ENCODE results near the gene ATG2A. TPM values are rescaled to one million over a fixed set of nuclear protein-coding genes. Genes with fewer than 3 reads are reported as not detected.

Gene ATG2A
- polyA plus RNA-seq, 1 donor (not counting 4 experiments of a cell fraction or from before 2014, with no cell fraction given): 2.4 TPM

DNA sequence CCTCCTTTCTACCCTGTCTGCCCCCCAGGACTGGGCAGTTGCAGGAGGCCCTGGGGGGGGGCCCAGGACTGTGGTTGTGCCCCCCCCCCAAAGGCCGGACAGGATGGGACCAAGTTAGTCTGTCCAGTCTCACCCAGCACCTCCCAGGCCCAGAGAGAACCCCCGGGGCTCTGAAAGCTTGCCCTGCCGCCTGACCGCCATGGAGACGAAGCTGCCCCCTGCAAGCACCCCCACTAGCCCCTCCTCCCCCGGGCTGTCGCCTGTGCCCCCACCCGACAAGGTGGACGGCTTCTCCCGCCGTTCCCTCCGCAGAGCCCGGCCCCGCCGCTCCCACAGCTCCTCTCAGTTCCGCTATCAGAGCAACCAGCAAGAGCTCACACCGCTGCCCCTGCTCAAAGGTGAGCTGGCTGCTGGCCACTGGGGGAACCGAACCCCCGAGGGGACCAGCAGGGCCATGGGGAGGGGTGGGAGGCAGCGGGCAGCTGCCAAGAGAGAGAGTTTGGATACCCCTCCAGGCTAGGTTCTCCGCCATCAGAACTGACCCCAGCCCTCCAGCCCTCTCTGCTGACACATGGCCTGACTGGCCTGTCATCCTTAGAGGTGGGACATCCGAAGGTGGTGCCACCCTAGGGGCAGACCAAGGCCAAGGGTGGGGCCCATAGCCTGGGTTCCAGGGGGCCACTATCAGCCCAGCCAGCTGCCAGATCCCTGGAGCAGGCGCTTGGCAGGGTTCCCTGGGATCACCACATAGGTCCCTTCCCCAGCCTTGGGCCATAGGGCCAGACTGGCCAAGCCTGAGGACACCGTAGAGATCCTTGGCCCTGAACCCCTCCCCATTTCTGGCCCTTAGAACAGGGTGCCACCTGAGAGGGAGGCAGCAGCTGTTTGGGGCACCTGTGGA, 8.8 kb upstream of the ATG2A start:
- Histone ChIP-seq H3K4me3 (ENCODE audit: control insufficient read depth in 2 of 3, extremely low read depth in 1 of 3, insufficient read depth in 2 of 3, low read depth in 1 of 3, low read length in 3 of 3) (peak overlapping the region; percentile 69 to 90 (median 79)), H3K4me2 (ENCODE audit: control insufficient read depth, extremely low read depth, insufficient read depth, low read depth, low read length) (peak overlapping the region; percentile 86), H3K27ac (ENCODE audit: control insufficient read depth, insufficient read depth, low read length) (no peak overlapping the region), H4K20me1 (ENCODE audit: control insufficient read depth, extremely low read depth, insufficient read depth, low read length) (no peaks in the 10 kb centered on the region), H2AFZ (ENCODE audit: control insufficient read depth, low read length) (no peak overlapping the region), H3K27me3 (ENCODE audit: control insufficient read depth, extremely low read depth, insufficient read depth, low read length) (no peaks in the 10 kb centered on the region), H3K9ac (ENCODE audit: control insufficient read depth, extremely low read depth, insufficient read depth, low read length) (peak overlapping the region; percentile 79), H3K9me1 (ENCODE audit: control insufficient read depth, extremely low read depth, insufficient read depth, low read length) (no peaks in the 10 kb centered on the region), H3K36me3 (ENCODE audit: control insufficient read depth in 2 of 2, extremely low read depth in 1 of 2, insufficient read depth in 2 of 2, low read length in 2 of 2) (peaks cover 14 to 17% of the 10 kb centered on the region in 2 experiments), H3K4me1 (ENCODE audit: control insufficient read depth, extremely low read depth, insufficient read depth, low read length) (peaks cover 4% of the 10 kb centered on the region), H3K9me3 (ENCODE audit: control insufficient read depth, low read depth, low read length) (no peaks in the 10 kb centered on the region), H3K79me2 (ENCODE audit: control insufficient read depth, insufficient read depth, low read length) (no peaks in the 10 kb centered on the region)
- dilution Hi-C loops (cut with MboI; ENCODE audit: extremely low pct_ligation_motif_present, low sequenced_read_pairs): no loop called here
- TF ChIP-seq EZH2 (IDR thresholded peaks at IDR 0.05; ENCODE audit: low read length): no peak
- TF ChIP-seq, protein P1, sequence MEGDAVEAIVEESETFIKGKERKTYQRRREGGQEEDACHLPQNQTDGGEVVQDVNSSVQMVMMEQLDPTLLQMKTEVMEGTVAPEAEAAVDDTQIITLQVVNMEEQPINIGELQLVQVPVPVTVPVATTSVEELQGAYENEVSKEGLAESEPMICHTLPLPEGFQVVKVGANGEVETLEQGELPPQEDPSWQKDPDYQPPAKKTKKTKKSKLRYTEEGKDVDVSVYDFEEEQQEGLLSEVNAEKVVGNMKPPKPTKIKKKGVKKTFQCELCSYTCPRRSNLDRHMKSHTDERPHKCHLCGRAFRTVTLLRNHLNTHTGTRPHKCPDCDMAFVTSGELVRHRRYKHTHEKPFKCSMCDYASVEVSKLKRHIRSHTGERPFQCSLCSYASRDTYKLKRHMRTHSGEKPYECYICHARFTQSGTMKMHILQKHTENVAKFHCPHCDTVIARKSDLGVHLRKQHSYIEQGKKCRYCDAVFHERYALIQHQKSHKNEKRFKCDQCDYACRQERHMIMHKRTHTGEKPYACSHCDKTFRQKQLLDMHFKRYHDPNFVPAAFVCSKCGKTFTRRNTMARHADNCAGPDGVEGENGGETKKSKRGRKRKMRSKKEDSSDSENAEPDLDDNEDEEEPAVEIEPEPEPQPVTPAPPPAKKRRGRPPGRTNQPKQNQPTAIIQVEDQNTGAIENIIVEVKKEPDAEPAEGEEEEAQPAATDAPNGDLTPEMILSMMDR (optimal IDR thresholded peaks at IDR 0.05 in 1 of 3, IDR thresholded peaks at IDR 0.05 in 1 of 3, conservative IDR thresholded peaks at IDR 0.05 in 1 of 3; ENCODE audit: extremely low read depth in 1 of 3, insufficient read depth in 2 of 3, low read length in 3 of 3): no peak
- FAIRE-seq (no peak), DNase-seq (ENCODE audit: low read depth, low spot score) (no peak)

DNA sequence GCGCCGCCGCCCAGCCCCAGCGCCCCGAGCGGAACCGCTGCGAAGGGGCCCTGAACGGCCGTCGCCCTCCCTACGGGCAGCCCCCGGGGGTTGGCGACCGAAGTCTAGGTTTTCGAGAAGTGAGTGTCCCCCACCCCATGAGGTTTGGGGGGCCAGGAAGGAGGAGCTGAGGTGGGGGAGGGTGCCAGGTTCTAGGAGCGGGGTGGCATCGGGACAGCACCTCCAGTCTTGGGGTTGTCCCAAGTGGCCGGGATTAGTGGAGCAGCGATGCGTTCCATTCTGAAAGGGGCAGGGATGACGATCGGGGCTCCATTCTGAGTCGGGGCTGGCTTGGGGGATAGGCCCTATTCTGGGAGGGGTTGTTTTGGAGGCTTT, 7.9 kb upstream of the ATG2A start:
- H3K79me2 ChIP-seq (ENCODE audit: control insufficient read depth, insufficient read depth, low read length): no peaks in the 10 kb centered on the region
- dilution Hi-C loops (cut with MboI; ENCODE audit: extremely low pct_ligation_motif_present, low sequenced_read_pairs): no loop called here
- no peaks in the 10 kb centered on the region for H3K9me1 ChIP-seq (ENCODE audit: control insufficient read depth, extremely low read depth, insufficient read depth, low read length)
- H3K36me3 ChIP-seq (ENCODE audit: control insufficient read depth in 2 of 2, extremely low read depth in 1 of 2, insufficient read depth in 2 of 2, low read length in 2 of 2): peaks cover 7 to 14% of the 10 kb centered on the region in 2 experiments
- peak overlapping the region; percentile 86 for H3K4me2 ChIP-seq (ENCODE audit: control insufficient read depth, extremely low read depth, insufficient read depth, low read depth, low read length)
- FAIRE-seq: no peak
- H2AFZ ChIP-seq (ENCODE audit: control insufficient read depth, low read length): peak overlapping the region; percentile 33
- no peaks in the 10 kb centered on the region for H4K20me1 ChIP-seq (ENCODE audit: control insufficient read depth, extremely low read depth, insufficient read depth, low read length)
- H3K9me3 ChIP-seq (ENCODE audit: control insufficient read depth, low read depth, low read length): no peaks in the 10 kb centered on the region
- peaks cover 4% of the 10 kb centered on the region for H3K4me1 ChIP-seq (ENCODE audit: control insufficient read depth, extremely low read depth, insufficient read depth, low read length)
- no peaks in the 10 kb centered on the region for H3K27me3 ChIP-seq (ENCODE audit: control insufficient read depth, extremely low read depth, insufficient read depth, low read length)
- no peak for DNase-seq (ENCODE audit: low read depth, low spot score)
- peak overlapping the region; percentile 69 to 90 (median 79) for H3K4me3 ChIP-seq (ENCODE audit: control insufficient read depth in 2 of 3, extremely low read depth in 1 of 3, insufficient read depth in 2 of 3, low read depth in 1 of 3, low read length in 3 of 3)
- H3K9ac ChIP-seq (ENCODE audit: control insufficient read depth, extremely low read depth, insufficient read depth, low read length): peak overlapping the region; percentile 79
- H3K27ac ChIP-seq (ENCODE audit: control insufficient read depth, insufficient read depth, low read length): peak overlapping the region; percentile 89
- TF ChIP-seq, protein P1 (optimal IDR thresholded peaks at IDR 0.05 in 1 of 3, IDR thresholded peaks at IDR 0.05 in 1 of 3, conservative IDR thresholded peaks at IDR 0.05 in 1 of 3; ENCODE audit: extremely low read depth in 1 of 3, insufficient read depth in 2 of 3, low read length in 3 of 3): no peak
- no peak for TF ChIP-seq EZH2 (IDR thresholded peaks at IDR 0.05; ENCODE audit: low read length)

Data from keratinocyte (primary cell).